Measurements from ENCODE around the gene PADI1. TPM values are rescaled to one million over a fixed set of nuclear protein-coding genes. Genes with fewer than 3 reads are reported as not detected.

The PADI1 gene
- total RNA-seq, 1 donor from 2014 or later, result not detected

GRCh38 chr1:17246971-17247370, 42.0 kb downstream of the PADI1 start:
- H4K20me1 ChIP-seq (ENCODE audit: insufficient read depth, low read length), result no peaks in the 10 kb centered on the region
- no peak for DNase-seq (ENCODE audit: low read depth)
- H3K4me3 ChIP-seq (ENCODE audit: insufficient read depth, low read depth, low read length), result no peak overlapping the region
- H3K9ac ChIP-seq (ENCODE audit: low read length), result no peak overlapping the region
- H3K4me2 ChIP-seq (ENCODE audit: low read length), result no peak overlapping the region
- no peaks in the 10 kb centered on the region for H3K27me3 ChIP-seq (ENCODE audit: insufficient read depth, low read length)
- no peak overlapping the region for H3K27ac ChIP-seq (ENCODE audit: low read depth, low read length)
- no peak overlapping the region for H2AFZ ChIP-seq (ENCODE audit: low read depth, low read length)
- H3K36me3 ChIP-seq (ENCODE audit: insufficient read depth, low read length), result no peaks in the 10 kb centered on the region
- H3K4me1 ChIP-seq (ENCODE audit: insufficient read depth, low read length), result peaks cover 12% of the 10 kb centered on the region
- Mint-ChIP-seq H3K27me3 (ENCODE audit: low read depth, unreplicated experiment) (peaks cover 18% of the 10 kb centered on the region), H3K4me3 (ENCODE audit: unreplicated experiment) (no peak overlapping the region), H3K9me3 (ENCODE audit: unreplicated experiment) (no peaks in the 10 kb centered on the region), H3K27ac (ENCODE audit: unreplicated experiment) (no peak overlapping the region), H3K4me1 (ENCODE audit: low read depth, unreplicated experiment) (peaks cover 10% of the 10 kb centered on the region), H3K36me3 (ENCODE audit: low read depth, unreplicated experiment) (no peaks in the 10 kb centered on the region)
- no peak for FAIRE-seq
- no peaks in the 10 kb centered on the region for H3K9me3 ChIP-seq (ENCODE audit: insufficient read depth, low read depth, low read length)
- no peak for TF ChIP-seq EZH2 (IDR thresholded peaks at IDR 0.05; ENCODE audit: insufficient read depth, low read length)
- no peaks in the 10 kb centered on the region for H3K79me2 ChIP-seq (ENCODE audit: insufficient read depth, low read length)

GRCh38 chr1:17248781-17249180, 43.9 kb downstream of the PADI1 start, which contains the start of gene PADI3:
Gene PADI3 (plus strand): TSS chr1:17249098. CDS start chr1:17249138, 40 bp downstream.
- H3K27ac Mint-ChIP-seq (ENCODE audit: unreplicated experiment), result no peak within 1 kb of the TSS
- no peak for FAIRE-seq
- H2AFZ ChIP-seq (ENCODE audit: low read depth, low read length), result no peak within 1 kb of the TSS
- H3K4me1 Mint-ChIP-seq (ENCODE audit: low read depth, unreplicated experiment), result peaks cover 10% of the 10 kb centered on the region
- no peak within 1 kb of the TSS for H3K27ac ChIP-seq (ENCODE audit: low read depth, low read length)
- peaks cover 14% of the 10 kb centered on the region for H3K4me1 ChIP-seq (ENCODE audit: insufficient read depth, low read length)
- H3K9ac ChIP-seq (ENCODE audit: low read length), result no peak within 1 kb of the TSS
- H3K4me2 ChIP-seq (ENCODE audit: low read length), result no peak within 1 kb of the TSS
- no peaks in the 10 kb centered on the region for H3K9me3 Mint-ChIP-seq (ENCODE audit: unreplicated experiment)
- H3K27me3 Mint-ChIP-seq (ENCODE audit: low read depth, unreplicated experiment), result peaks cover 16% of the 10 kb centered on the region
- H3K4me3 ChIP-seq (ENCODE audit: insufficient read depth, low read depth, low read length), result no peak within 1 kb of the TSS
- H3K36me3 Mint-ChIP-seq (ENCODE audit: low read depth, unreplicated experiment), result no peaks in the 10 kb centered on the region
- no peaks in the 10 kb centered on the region for H3K27me3 ChIP-seq (ENCODE audit: insufficient read depth, low read length)
- H3K79me2 ChIP-seq (ENCODE audit: insufficient read depth, low read length), result no peaks in the 10 kb centered on the region
- no peaks in the 10 kb centered on the region for H3K9me3 ChIP-seq (ENCODE audit: insufficient read depth, low read depth, low read length)
- TF ChIP-seq EZH2 (IDR thresholded peaks at IDR 0.05; ENCODE audit: insufficient read depth, low read length) (no peak), CTCF (IDR thresholded peaks at IDR 0.05; ENCODE audit: insufficient read depth, low read depth, low read length) (no peak)
- no peaks in the 10 kb centered on the region for H3K36me3 ChIP-seq (ENCODE audit: insufficient read depth, low read length)
- DNase-seq (ENCODE audit: low read depth), result no peak
- H4K20me1 ChIP-seq (ENCODE audit: insufficient read depth, low read length), result no peaks in the 10 kb centered on the region
- no peak within 1 kb of the TSS for H3K4me3 Mint-ChIP-seq (ENCODE audit: unreplicated experiment)

GRCh38 chr1:17250601-17251000, 45.7 kb downstream of the PADI1 start:
- Mint-ChIP-seq H3K27me3 (ENCODE audit: low read depth, unreplicated experiment) (peaks cover 19% of the 10 kb centered on the region), H3K36me3 (ENCODE audit: low read depth, unreplicated experiment) (no peaks in the 10 kb centered on the region), H3K4me3 (ENCODE audit: unreplicated experiment) (no peak overlapping the region), H3K27ac (ENCODE audit: unreplicated experiment) (no peak overlapping the region), H3K9me3 (ENCODE audit: unreplicated experiment) (no peaks in the 10 kb centered on the region), H3K4me1 (ENCODE audit: low read depth, unreplicated experiment) (peaks cover 5% of the 10 kb centered on the region)
- no peaks in the 10 kb centered on the region for H3K9me3 ChIP-seq (ENCODE audit: insufficient read depth, low read depth, low read length)
- no peak overlapping the region for H2AFZ ChIP-seq (ENCODE audit: low read depth, low read length)
- no peaks in the 10 kb centered on the region for H3K36me3 ChIP-seq (ENCODE audit: insufficient read depth, low read length)
- TF ChIP-seq CTCF (IDR thresholded peaks at IDR 0.05; ENCODE audit: insufficient read depth, low read depth, low read length) (no peak), EZH2 (IDR thresholded peaks at IDR 0.05; ENCODE audit: insufficient read depth, low read length) (no peak)
- no peak overlapping the region for H3K4me3 ChIP-seq (ENCODE audit: insufficient read depth, low read depth, low read length)
- H3K4me2 ChIP-seq (ENCODE audit: low read length), result no peak overlapping the region
- H4K20me1 ChIP-seq (ENCODE audit: insufficient read depth, low read length), result no peaks in the 10 kb centered on the region
- no peaks in the 10 kb centered on the region for H3K79me2 ChIP-seq (ENCODE audit: insufficient read depth, low read length)
- no peaks in the 10 kb centered on the region for H3K27me3 ChIP-seq (ENCODE audit: insufficient read depth, low read length)
- peaks cover 14% of the 10 kb centered on the region for H3K4me1 ChIP-seq (ENCODE audit: insufficient read depth, low read length)
- no peak overlapping the region for H3K9ac ChIP-seq (ENCODE audit: low read length)
- FAIRE-seq (no peak), DNase-seq (ENCODE audit: low read depth) (no peak)
- no peak overlapping the region for H3K27ac ChIP-seq (ENCODE audit: low read depth, low read length)
